ENCODE results near the gene GCG.

The GCG gene

DNA sequence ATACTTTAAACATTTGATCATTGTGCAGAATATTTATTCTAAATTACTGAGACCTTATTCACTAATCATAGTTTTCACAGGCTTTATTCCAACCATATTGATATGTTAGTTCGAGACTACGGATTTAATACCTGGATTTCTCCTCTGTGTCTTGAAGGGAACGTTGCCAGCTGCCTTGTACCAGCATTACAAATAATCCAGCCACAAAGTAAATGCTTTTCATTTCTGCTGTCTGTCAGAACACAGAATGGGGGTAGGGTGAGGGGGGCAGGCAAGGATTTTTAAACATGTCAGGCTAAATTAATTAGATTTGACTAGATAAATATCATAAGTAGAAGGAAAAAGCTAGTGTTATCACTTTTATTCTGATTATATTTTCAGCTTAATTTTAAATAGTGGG is 3.1 kb downstream of the GCG start:
- DNase-seq: no peak

DNA sequence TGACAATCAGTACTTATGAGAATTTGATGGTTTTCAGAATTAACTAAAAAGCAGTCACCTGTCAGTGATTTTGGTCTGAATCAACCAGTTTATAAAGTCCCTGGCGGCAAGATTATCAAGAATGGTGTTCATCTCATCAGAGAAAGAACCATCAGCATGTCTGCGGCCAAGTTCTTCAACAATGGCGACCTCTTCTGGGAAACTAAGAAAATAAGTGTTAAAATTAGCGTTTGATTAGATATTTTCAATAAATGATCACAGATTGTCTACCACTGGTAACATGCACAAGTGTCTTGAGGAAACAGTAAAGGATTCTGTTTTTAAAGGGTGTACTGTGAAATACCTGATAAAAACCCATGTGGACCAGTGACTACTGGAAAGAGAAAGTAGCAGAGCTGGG is 8.1 kb downstream of the GCG start:
- DNase-seq: no peak

DNA sequence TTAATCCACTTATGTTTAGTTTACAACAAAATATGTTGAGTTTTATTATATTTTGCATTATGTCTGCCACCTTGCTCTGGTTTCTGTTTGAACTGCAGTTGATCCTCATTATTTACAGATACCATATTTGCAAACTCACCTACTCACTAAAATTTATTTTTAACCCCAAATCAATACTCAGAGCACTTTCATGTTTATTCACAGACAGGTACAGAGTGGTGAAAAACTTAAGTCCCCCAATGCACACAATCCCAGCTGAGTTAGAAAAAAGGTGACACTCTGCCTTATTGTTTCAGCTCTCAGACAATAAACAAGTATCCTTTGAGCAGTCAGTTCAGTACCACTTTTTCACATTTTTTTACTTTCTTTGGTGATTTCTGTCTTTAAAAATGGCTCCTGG is 13.7 kb downstream of the GCG start:
- DNase-seq: no peak

DNA sequence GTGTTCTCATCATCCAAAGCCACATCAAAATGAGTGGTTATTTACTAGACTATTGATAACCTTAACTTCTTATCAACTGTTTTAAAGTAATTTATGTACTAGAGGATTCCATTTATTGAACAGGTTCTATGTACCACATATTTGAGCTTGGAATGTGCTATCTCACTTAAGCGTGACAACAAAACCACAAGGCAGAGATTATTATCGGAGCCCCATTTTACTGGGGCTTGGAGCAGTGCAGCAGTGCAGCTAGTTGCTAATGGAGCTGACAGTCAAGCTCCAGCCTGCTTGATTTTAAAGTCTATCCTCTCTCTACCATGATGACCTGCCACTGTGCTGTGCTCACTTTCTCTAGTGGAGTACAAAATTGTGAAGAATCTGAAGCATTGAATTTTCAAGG is 24.6 kb downstream of the GCG start:
- no peak for DNase-seq

DNA sequence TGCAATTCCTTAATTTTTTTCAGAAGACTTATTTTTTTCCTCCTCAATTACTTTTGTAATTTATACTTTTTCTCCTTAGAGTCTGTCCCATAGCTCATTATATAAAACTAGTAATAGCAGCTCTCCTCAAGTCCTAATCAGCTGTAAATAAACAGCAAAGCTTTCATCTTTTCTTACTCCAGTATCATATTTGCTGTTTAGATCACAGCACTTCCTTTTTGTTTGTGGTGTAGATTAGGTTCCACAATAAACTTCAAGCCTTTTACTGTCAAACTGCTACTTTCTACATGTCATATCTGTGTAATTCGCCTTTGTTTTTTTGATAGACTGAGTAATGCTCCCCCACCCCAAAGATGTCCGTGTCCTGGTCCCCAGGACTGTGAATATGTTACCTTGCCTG is 25.5 kb downstream of the GCG start:
- DNase-seq: no peak

DNA sequence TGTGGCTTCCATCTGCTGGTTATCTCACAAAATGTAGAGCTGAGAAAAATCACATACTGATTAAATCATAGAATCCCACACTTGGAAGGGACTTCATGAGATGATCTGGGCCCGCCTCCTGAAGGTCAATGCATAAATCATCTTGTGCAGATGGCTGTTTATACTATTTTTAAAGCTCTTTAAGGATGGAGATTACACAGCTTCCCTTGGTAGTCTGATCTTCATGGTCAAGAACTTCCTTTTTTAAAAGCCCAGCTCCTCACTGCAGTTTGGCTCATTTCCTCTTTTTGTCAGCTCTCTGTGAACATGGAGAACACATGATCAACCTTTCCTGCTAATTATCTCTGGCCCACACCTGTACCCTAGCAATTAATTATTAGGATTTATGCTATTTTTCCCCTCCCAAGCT is 25.9 kb downstream of the GCG start:
- DNase-seq: no peak

DNA sequence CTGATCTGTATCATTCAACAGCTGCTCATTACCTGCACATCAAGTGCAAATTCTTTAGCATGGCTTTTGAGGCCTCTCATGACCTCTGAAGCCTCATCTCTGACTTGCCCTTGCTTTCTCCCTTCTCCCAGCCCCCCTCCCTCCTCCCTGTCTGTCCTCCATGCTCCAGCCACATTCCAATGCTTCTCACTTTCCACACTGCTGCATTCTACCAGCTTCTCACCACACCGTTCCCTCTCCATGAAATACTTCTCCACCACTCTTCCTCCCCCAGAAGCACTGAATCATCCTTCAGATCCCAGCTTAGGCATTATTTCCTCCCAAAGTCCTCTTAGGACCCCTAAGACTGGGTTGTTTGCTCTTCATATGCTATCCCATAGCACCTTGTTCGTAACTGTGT is 26.9 kb downstream of the GCG start:
- no peak for DNase-seq

DNA sequence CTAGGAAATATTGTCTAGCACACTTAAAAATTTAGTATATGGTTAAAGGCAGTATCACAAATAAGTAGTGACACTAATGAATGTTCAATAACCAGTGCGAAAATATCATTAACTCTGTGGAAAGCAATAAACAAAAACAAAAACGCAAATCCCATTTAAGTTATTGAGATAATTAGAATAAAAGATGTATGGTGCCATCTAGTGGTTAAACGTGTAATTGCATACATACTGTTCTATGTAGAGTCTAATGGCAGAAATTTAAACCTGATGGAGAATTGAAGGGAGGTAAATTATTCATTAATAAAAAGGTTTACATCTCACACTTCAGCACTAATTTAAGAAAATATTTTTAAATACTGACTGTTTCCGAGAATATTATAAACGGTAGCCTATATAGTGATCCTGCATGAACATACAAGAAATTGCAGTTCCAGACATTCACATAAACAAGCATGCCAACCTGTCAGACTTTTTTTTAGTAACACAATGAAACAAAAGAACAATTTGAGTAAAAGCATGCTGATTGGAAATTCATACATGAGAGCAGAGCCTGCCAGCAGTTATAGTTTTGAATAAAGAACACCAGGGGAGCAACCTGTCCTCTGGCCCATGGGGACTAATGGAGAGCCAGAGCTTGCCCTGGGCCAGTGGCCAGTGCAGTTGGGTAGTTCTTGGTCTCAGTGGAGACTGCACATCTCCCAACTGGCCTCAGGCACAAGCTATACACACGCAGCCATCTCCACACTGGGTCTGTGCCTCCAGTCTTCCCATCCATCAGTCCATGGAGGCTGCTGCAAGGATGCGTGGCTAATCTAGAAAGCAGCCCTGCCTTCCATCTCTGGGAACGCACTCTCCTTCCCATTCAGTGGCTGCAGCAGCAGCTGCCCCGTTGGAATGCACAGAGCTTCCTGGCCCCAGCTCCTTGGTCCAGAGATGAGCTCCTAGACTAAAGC is 28.0 kb downstream of the GCG start:
- DNase-seq: peak; percentile 49

DNA sequence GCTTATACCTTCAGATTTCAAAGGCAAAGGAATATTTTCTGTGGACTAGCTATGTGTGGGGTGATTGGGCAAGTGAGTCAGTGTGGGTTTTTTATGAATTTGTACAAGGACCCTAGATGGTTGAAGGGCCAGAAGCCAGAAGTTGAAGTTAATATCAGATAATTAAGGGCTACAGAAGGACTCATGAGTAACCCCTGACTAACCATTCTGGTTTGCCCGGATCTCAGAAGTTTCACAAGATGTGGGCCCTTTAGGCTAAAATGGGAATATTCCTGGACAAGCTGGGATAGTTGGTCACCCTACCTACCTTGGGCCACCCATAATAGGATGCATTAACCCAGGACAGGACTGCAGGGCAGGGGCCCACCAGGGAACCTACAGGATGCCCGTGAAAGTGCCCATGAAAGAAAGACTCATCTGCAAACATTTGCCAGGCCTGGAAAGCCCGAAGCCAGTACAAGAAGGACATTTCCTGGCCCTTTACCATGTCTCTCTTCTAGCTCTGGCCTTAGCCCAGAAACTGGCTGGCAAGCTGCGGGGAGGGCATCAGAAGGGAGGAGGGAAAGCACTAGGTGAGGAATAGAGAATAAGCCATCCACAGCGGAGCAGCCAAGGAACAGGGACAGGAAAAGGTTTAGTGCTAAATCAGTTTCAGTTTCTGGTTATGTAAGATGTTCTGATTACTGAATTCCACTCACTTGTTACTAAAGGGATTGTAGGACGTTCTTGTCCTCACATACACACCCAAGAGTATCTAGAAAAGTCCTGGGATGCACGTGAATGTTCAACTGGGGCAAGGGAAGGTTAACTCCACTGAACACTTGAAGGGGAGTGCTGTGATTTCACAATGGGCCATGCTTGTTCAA is 33.6 kb downstream of the GCG start:
- DNase-seq: no peak

DNA sequence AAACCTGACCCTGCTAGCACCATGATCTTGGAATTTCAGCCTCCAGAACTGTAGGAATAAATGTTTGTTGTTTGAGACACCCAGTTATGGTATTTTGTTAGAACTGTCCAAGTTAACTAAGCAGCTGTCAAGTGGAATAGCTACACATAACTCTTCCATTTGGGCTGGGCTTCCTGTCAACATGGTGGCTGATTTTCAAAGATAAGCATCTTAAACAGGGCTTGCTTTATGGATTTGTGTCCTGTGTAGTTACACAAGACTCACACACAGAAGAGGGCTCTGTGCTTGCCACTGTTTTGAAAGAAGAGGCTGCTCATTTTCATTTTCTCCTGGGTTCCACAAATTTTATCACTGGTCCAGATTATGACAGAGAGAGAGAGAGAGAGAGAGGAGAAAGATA is 35.7 kb downstream of the GCG start:
- DNase-seq: no peak

DNA sequence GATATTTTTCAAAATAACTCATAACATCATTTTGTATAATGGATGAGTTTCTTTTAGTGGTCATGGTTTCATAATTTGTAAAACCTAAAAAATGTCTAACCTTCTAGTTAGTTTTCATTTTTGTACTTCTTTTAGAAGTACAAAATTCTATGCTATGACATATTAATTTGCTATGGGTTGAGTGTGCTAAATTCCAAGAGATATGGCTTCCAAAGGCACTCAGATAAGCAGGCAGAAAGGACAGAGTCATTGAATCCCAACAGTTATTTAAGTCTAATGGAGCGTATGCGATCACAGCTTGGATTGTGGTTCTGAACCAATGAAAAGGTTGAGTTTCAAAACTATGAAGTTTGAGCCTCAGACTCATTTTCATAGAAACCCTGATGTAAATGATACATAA is 37.0 kb downstream of the GCG start:
- no peak for DNase-seq

DNA sequence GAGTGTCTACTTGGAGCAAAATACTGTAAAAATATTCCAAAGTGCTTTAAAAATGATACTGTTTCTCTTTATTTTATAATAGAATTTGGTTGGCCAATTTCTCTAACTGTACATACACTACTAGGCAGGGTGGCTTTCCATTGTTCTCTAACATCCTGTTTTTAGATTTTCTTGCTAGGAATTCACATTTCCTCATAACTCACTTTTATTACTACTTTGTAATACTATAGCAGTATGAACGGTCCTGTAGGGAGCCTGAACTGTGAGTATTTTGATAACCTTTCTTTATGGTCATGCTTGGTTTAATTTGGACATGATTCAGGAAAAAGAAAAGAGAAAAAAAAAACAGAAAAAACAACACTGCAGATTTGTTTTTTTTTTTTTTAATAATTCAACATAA is 37.8 kb downstream of the GCG start:
- DNase-seq: no peak

DNA sequence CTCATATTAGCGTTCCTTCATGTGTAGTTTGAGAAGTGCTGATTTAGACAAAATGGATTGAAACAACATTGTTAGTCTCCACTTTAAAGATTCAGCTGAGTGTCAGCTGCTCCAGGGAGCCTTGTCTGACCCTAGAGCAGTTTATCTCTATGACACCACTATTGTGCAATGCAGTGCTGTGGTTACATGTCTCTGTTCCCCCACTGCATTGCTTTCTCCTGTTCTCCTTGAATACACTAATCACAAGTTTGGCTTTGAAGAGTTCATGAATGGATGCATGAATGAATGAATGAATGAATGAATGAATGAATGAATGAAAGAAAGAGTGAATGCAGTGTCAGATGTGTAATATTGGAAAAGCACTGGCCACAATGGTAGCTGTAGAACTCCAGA is 38.3 kb downstream of the GCG start:
- DNase-seq: no peak

DNA sequence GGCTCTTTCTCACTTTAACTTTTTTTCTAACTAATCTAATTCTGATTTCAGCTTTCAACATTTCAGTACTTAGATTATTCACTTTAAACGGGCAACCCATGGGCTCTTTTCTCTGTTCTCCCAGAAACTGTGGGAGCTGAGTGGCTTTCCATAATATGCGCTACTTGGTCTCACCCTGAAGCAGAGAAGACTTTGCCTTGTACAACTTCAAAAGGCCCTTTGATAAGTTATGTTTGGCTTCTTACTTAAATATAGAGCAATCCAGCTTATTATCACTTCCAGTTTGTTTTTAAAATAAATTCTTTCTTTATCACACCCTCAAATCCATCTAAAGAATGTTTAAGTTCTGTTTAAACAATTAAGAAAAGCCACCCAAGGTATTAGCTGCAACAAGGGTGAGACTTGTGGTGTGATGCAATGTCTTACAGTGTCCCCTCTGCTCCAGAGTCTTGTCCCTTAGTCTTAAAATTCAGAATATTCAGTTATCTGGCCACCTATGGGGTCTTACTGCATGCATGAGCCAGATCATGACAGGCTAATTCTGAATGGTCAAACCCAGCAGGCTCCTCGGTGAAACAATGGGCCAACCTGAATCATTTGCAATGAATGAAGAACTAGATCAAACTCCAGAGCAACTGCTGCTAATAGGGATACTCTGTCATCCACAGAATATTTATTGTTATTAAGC is 38.8 kb downstream of the GCG start:
- no peak for DNase-seq

DNA sequence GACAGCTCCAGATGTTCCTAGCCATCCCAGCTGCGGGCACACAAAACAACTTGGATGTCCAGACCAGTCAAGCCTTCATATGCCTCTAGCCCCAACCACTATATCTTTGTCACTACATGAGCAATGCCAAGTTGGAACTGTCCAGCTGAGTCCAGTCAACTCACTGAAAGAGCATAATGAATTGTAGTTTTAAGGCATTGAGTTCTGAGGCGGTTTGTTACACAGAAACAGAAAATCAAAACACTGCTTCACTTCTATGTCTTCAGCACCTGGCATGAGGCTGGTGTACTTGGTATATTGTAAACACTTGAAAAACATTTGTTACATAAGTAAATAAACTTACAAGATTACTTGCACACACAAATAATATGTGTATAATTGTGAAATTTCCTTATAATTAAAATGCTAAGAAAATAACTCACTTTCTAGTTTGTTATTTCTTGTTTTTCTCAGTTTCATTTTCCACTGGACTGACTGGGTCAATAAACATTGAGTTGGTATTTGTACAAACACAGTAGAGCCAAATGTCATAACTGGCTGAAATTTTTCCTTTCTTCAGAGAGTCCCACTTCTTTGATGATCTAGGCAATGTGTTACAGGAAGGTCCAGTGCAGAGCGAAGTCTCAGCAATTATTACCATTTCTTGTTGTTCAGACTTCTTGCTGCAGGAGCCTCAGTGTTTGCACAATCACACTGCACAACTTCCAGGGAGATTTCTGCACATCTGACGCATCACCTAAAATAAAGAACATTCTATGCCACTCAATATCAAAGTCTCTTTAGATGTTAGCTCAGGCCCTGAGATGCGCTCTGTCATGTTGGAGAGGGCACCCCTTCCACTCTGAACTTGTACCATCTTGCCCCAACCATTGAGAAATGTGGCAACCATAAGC is 39.8 kb downstream of the GCG start:
- no peak for DNase-seq

DNA sequence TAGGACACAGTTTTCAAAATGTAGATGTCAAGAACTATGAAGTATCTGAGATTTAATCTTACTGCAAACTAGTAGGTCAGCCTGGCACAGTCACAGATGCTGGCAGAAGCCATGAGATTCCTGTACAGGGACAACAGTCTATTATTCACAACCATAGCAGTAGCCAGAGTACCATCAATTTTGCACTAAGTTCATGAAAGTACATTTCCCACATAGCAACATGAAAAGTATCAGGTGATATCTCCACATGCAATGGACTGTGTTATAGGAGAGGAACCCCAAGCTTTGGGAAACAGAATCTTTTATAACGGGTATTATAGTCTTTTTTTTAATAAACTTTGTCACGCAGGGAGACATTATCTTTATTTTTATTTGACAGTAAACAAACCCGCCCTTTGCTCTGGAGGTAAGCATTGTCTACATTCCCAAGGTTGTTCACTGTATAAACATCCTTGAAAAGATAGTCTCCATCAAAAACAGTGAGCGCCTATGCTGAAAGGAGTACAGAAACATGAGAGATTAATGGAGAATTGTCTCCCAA is 44.6 kb downstream of the GCG start:
- DNase-seq: no peak

DNA sequence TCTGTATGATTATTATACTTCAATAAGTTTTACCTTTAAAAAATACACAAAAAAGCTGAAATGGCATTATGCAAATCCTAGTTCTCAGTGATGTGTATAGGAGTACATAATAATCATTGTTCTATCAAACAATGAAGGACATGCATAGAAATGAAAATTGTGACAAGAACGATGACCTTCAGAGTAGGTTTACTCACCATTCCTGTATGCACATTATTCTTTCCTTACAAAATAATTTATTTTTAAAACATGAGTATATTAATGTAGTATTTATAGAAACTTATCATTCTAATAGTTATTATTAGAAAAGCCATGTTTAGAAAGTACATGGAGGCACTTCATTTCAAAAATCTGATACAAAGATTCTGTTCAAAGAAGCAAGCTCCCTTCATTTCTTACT is 45.3 kb downstream of the GCG start:
- DNase-seq: no peak

DNA sequence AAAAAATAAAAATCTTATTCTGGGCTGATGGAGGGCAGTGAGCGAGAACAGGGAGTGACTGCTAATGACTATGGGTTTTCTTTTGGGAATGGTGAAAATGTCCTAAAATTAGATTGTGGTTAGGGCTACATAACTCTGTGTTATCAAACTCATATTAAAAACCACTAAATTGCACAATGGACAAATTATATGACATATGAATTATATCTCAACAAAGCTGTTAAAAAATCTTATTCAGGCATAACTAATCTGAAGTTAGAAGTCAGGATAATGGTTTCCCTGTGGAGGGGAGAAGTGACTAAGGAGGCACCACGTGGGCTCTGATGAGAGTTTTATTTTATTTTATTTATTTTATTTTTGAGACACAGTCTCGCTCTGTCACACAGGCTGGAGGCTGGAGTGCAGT is 45.9 kb downstream of the GCG start:
- DNase-seq: no peak

DNA sequence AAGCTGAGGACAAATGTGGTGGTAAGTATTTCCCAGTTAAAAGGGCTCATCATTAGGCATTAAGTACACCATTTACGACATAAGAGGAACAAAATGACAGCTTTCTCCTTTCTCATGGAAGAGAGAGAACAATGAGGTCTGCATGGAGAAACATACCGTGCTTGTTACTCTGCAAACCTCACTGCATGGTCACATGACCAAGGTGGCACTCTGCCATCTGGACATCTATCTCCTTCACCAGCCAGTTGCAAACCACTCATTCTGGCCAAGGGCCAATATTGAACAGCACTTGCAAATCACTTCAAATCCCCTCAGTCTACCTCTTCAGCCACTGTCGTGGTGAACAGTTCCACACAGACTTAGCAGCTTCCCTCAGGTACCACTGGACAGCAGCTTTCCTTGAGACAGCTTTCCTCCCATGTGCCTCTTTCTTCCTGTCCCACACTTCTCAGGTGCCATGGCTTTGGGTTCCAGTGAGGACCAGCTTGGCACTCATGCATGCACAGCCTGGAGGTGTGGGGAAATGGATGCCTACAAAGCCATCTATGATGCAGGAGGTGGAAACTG is 48.5 kb downstream of the GCG start:
- DNase-seq: peak; percentile 38

DNA sequence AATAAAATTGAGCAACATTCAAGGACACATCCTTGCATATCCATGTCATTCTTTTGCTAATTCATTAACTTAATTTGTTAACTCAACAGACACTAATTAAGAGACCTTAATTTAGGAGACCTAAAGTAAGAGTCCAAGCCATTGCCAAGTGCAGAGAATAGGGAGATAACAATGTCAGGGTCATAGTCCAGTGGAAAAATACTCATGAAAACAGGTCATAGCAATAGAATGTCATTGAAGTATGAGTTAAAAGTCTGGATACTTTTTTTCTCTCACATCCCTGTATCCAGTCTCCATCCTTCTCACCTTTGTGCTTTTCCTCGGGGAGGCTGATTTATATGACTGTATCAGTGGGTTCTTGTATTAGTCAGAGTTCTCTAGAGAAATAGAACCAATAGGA is 51.5 kb downstream of the GCG start:
- no peak for DNase-seq

DNA sequence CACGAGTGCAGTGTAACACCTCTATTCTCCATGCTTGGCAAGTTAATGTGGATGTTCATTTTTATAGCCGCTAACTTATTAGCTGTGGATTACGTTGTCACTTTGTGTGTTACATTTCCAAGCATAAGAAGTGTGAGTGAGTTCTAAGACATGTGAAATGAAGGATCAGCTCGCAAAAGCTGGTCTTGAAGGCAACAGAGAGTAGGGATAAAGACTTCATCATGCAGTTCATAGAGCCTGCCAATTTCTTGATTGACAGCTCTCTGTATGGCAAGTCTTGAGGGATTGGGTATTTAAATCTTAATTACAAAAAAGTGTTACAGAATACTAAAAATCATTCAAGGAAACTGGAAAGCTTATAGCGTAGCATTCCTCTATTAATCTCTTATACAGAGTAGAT is 52.2 kb downstream of the GCG start:
- DNase-seq: no peak

Data from COR-L47 (cell line).